Panc1 (cell line): Measurements from ENCODE around the gene SLC8B1.

Experiments
- REST ChIP-seq, 2 experiments: IDR thresholded peaks; 2 replicates each; pipeline ENCODE4 v1.6.1; 2011 to 2012; ENCODE audit warnings: low read depth in 2 of 2, control low read depth in 1 of 2, low read length in 1 of 2, mild to moderate bottlenecking in 1 of 2, moderate library complexity in 1 of 2; ENCODE audit not compliant: insufficient read depth in 1 of 2
- SIN3A ChIP-seq: IDR thresholded peaks from 2 replicates; pipeline ENCODE4 v1.6.1; 2012; ENCODE audit warnings: low read depth, mild to moderate bottlenecking, low read length, moderate library complexity, borderline replicate concordance; ENCODE audit not compliant: insufficient read depth
- TF ChIP-seq, protein P1 (sequence below): fragments of 450-650 bp; IDR thresholded peaks from 2 replicates; pipeline ENCODE4 v1.5.1; 2017; ENCODE audit warnings: mild to moderate bottlenecking

DNA sequence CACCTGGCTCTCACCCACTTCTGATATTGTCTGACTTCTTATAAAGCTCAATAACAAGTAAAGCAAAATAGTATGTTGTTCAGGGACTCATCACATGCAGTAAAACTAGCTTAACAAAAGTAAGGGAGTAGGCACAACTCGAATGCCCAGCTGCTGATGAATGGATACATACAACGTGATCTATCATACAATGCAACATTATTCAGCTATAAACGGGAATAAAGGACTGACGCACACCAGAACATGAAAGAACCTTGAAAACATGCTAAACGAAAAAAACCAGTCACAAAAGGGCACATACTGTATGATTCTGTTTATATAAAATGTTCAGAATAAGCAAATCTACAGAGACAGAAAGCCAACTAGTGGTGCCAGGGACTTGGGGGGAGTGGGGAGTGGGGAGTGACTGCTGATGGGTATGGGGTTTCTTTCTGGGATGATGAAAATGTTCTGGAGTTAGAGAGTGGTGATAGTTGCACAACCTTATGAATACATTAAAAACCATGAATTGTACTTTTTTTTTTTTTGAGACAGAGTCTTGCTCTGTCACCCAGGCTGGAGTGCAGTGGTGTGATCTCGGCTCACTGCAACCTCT lies 34.6 kb upstream of the SLC8B1 start:
- TF ChIP-seq REST (IDR thresholded peaks at IDR 0.05; ENCODE audit: insufficient read depth in 1 of 2, low read depth in 2 of 2, low read length in 1 of 2) (no peak), SIN3A (no peak)
- TF ChIP-seq, protein P1, sequence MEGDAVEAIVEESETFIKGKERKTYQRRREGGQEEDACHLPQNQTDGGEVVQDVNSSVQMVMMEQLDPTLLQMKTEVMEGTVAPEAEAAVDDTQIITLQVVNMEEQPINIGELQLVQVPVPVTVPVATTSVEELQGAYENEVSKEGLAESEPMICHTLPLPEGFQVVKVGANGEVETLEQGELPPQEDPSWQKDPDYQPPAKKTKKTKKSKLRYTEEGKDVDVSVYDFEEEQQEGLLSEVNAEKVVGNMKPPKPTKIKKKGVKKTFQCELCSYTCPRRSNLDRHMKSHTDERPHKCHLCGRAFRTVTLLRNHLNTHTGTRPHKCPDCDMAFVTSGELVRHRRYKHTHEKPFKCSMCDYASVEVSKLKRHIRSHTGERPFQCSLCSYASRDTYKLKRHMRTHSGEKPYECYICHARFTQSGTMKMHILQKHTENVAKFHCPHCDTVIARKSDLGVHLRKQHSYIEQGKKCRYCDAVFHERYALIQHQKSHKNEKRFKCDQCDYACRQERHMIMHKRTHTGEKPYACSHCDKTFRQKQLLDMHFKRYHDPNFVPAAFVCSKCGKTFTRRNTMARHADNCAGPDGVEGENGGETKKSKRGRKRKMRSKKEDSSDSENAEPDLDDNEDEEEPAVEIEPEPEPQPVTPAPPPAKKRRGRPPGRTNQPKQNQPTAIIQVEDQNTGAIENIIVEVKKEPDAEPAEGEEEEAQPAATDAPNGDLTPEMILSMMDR: no peak
